M059J (cell line): Measurements from ENCODE around the gene TM2D1. TPM values are rescaled to one million over a fixed set of nuclear protein-coding genes. Genes with fewer than 3 reads are reported as not detected.

Experiments used
- DNase-seq: peaks from one replicate; pipeline ENCODE4 v3.0.0-alpha.2; 2012; ENCODE audit warnings: low read depth
- total RNA-seq: library from RNA; depleted of rRNA; stranded (reverse); fragments of >200 nt; shearing (Covaris generic); gene quantifications from 2 replicates; pipeline ENCODE4 v1.2.3, GENCODE V29; 2014; rRNA removed

TM2D1 gene
- total RNA-seq, 1 experiment from 2014 or later, result 69.8 TPM

DNA sequence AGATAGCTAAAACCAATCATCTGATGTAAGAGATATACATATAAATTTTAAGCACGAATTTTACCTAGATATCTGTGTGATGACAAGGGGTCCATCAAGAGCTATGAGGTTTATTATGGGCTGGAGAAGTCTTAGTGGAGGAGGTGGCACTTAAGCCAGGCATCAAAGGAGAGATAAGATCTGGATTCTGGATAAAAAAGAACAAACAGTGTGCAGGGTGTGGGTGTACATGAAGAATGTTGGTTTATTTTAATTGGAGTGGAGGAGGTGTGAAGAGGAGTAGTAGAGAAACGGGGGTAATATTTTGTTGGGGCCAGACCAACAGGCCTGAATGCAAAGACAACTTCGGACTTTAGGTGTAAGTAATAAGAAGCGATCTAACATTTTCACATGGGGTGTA, 80.6 kb downstream of the TM2D1 start:
- DNase-seq, result no peak

GRCh38 chr1:61642475-61643232, 82.3 kb downstream of the TM2D1 start:
- no peak for DNase-seq

GRCh38 chr1:61641578-61642336, 83.2 kb downstream of the TM2D1 start:
- peak; percentile 65 for DNase-seq

- DNase-seq, result no peak
Observed at GRCh38 chr1:61640531-61641530, 84.1 kb downstream of the TM2D1 start.

DNA sequence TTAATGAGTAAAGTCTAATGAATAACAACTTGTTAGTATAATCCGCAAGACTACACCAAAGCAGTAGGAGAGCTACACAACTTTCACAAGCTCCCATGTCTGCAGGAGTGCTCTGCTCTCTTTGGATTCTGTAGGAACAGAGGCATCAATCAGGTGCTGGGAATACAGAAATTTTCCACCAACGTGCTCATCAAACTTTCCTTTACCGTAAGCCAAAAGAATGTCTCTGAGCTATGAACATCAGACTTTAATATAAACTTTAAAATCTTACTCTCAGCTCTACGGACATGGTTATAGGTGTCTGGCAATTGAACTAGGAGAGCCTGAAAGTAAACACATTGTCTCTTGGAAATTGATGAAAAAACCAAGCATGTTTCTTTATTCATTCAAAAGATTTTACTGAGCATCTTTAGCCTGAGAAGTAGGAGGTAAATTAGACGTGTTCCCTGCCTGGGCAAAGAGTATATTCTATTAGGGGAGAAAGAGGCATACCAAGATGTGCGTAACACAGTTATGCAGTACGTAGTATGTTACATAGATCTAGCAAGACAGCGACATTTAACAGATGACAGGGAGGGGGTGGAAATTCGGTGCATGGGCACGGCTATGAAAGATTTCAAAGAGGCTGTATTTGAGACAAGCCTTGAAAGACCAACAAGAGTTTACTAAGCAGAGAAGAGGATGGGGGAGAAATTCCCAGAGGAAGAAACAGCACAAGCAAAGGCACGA, 85.2 kb downstream of the TM2D1 start:
- DNase-seq, result no peak

- no peak for DNase-seq
Observed at GRCh38 chr1:61638911-61639605, 85.9 kb downstream of the TM2D1 start.

GRCh38 chr1:61638296-61638695, 86.6 kb downstream of the TM2D1 start:
- DNase-seq, result no peak

- no peak for DNase-seq
Observed at GRCh38 chr1:61637470-61637869, 87.5 kb downstream of the TM2D1 start.

DNA sequence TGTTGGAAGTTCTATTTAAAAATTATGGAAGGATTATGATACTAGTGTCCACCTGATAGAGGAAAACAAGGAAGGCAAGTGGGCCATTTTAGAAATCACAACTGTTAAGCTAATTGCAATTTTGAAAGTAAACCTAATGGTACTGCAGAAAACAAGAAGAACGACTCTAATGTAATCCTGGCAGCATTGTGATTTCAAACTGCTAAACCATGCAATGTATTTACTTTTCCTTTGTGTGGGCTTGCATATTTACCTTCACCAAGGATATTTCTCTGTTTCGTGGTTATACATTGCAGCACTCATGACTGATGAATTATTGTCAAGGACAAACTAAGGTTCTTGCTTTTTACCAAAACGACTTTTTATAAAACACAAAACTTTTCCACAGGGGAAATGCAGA, 88.1 kb downstream of the TM2D1 start:
- no peak for DNase-seq

- no peak for DNase-seq
Observed at GRCh38 chr1:61636376-61636775, 88.6 kb downstream of the TM2D1 start.

DNA sequence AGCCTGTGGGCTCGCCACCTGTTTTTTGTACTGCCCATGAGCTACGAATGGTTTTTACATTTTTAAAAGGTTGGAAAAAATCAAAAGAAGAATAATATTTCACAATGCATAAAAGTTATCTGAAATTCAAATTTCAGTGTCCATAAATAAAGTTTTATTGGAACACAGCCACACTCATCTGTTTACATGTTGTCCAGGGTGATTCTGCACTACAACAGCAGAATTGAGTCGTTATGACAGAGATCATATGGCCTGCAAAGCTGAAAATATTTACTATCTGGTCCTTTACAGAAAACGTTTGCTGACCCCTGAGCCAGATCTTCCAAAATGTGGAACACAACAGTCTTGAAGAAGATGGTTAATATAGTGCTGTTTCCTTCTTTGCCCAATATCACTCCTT, 89.4 kb downstream of the TM2D1 start:
- DNase-seq, result no peak

GRCh38 chr1:61631436-61631835, 93.5 kb downstream of the TM2D1 start:
- no peak for DNase-seq

Other genes with a start within 250 kb of the TM2D1 start
- gene PATJ, start 17.3 kb upstream of the TM2D1 start, total RNA-seq, result 5.4 and 18.0 TPM in 2 replicates